GM12892 (cell line): ENCODE data around the gene ALOX5.

Source experiments
- DNase-seq: peaks from one replicate; pipeline ENCODE4 v3.0.0; 2011; ENCODE audit not compliant: insufficient read length
- FAIRE-seq: peaks from 2 replicates; lab custom pipeline; 2011; peaks lifted over from hg19 to GRCh38; lab: Jason Lieb, UNC
- POLR2A ChIP-seq: IDR thresholded peaks from 2 replicates; pipeline ENCODE4 v1.6.1; 2011; ENCODE audit warnings: low read depth, low read length, control low read depth
- POLR2AphosphoS5 ChIP-seq: IDR thresholded peaks from 2 replicates; pipeline ENCODE4 v1.6.1; 2011; ENCODE audit warnings: low read depth, low read length, control low read depth
- TAF1 ChIP-seq: IDR thresholded peaks from 2 replicates; pipeline ENCODE4 v1.6.1; 2011; ENCODE audit warnings: low read depth, mild to moderate bottlenecking, control low read depth, low read length, borderline replicate concordance

ALOX5 gene

GRCh38 chr10:45444976-45445898 lies 71.2 kb downstream of the ALOX5 start:
- TF ChIP-seq POLR2AphosphoS5 (no peak), TAF1 (no peak), POLR2A (no peak)
- DNase-seq (no peak), FAIRE-seq (no peak)

DNA sequence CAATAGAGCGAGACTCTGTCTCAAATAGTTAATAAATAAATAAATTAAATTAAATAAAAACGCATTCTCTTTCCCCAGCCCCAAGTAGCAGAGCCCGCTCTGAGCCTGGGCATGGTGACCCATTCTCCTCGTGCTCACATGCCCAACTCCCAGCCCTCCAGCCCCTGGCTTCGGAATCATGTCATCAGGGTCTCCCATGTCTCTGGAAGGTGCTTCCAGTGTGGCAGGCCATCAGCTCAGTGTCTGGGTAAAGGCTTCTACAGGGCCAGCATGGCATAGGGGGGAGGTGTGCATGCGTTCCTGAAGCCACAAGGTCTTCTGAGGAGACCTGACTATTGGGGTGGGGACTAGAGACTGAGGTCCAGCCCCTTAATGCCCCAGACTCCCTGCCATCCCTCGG lies 72.8 kb downstream of the ALOX5 start:
- TF ChIP-seq POLR2AphosphoS5, result no peak
- TF ChIP-seq POLR2A, result no peak
- no peak for TF ChIP-seq TAF1
- FAIRE-seq (no peak), DNase-seq (no peak)

GRCh38 chr10:45447416-45447815 lies 73.4 kb downstream of the ALOX5 start:
- DNase-seq, result no peak
- TF ChIP-seq POLR2AphosphoS5, result no peak
- TF ChIP-seq TAF1, result no peak
- TF ChIP-seq POLR2A, result no peak
- FAIRE-seq, result no peak

DNA sequence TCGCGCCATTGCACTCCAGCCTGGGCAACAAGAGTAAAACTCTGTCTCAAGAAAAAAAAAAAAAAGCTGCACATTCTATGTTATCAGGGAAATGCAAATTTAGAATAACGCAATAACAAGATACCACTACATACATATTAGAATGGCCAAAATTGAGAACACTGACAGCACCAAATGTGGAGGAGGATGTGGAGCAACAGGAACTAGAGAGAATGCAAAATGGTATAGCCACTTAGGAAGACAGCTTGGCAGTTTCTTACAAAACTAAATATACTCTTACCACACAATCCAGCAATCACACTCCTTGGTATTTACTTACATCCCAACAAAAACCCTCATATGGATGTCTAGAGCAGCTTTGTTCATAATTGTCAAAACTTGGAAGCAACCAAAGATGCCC lies 76.8 kb downstream of the ALOX5 start:
- no peak for DNase-seq
- TF ChIP-seq TAF1, result no peak
- no peak for FAIRE-seq

GRCh38 chr10:45451407-45451806 lies 77.4 kb downstream of the ALOX5 start:
- peak; percentile 5 for FAIRE-seq
- no peak for DNase-seq
- TF ChIP-seq TAF1 (no peak), POLR2A (no peak), POLR2AphosphoS5 (no peak)

- no peak for TF ChIP-seq POLR2A
- no peak for TF ChIP-seq POLR2AphosphoS5
- TF ChIP-seq TAF1, result no peak
- DNase-seq, result no peak
- no peak for FAIRE-seq
Measured at GRCh38 chr10:45452268-45452667, 78.3 kb downstream of the ALOX5 start.

- DNase-seq (no peak), FAIRE-seq (no peak)
- no peak for TF ChIP-seq TAF1
- TF ChIP-seq POLR2A, result no peak
- no peak for TF ChIP-seq POLR2AphosphoS5
Measured at GRCh38 chr10:45452743-45453452, 78.9 kb downstream of the ALOX5 start.

GRCh38 chr10:45453639-45454255 lies 79.7 kb downstream of the ALOX5 start:
- FAIRE-seq (no peak), DNase-seq (no peak)
- TF ChIP-seq TAF1, result no peak
- no peak for TF ChIP-seq POLR2AphosphoS5
- no peak for TF ChIP-seq POLR2A

DNA sequence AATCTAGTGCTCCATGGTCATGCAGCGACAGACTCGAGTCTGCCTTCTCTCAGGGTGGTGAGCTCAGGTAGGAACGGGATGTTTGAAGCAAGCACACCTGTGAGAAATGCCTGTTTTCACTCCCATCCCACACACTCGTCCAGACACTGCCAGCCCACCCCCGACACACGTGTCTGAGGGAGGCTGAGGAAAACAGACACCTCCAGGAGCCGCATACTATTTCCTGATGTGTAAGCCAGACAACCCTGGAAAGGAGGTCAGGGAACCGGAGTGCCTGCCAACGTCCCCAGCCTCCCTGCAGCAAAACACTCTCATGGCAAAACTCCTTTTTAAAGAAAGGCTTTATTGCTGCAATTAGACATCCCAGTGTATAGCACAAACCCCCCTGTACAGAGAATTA lies 80.2 kb downstream of the ALOX5 start:
- no peak for FAIRE-seq
- TF ChIP-seq POLR2A (no peak), POLR2AphosphoS5 (no peak), TAF1 (no peak)
- no peak for DNase-seq

DNA sequence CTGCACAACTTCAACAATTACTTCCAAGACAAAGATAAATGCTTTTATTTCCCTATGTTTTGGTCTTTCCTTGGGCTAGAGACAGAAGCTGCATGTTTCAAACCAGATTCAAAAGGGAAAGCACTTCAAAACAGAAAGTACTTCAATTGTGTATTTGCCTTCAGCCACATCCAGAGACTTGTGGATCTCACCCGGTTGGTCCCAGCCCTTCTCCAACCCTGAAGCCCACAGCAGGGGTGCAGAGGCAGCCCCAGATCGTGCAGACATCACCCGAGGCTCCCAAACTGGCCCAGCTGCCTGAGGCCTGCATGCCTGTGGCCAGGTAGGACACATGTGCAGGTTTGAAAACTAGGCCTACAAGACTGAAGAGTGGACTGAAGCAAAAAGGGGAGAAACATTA lies 80.8 kb downstream of the ALOX5 start:
- TF ChIP-seq POLR2A (no peak), POLR2AphosphoS5 (no peak), TAF1 (no peak)
- DNase-seq, result no peak
- no peak for FAIRE-seq

DNA sequence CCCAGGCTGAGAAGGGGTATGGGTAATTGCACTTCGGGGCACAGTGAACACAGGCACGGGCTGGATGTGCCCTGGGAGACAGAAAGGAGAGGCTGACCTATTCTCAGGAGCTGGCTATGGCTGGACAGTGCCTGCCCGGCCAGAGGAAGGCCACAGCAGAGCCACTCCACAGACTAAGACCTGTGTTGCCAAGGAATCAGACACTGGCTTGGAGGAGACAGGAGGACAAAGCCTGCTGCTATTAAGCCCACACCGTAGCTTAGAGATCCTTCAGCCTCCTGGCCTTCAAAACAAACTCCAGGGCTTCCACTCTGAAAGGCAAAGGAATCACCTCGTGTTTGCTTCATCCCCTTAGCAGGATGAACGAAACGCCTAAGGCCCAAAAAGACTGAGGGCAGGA lies 82.2 kb downstream of the ALOX5 start:
- FAIRE-seq (no peak), DNase-seq (no peak)

More for the DNA sequence above, 82.2 kb downstream of the ALOX5 start:
- TF ChIP-seq TAF1 (no peak), POLR2AphosphoS5 (no peak), POLR2A (no peak)
